Activated B cell treated with CpG ODN at 0.5 μM for 24 hours (primary cell): ENCODE results near the gene CPLX4. TPM values are rescaled to one million over a fixed set of nuclear protein-coding genes. Genes with fewer than 3 reads are reported as not detected.

Source experiments
- ATAC-seq: fragments of 200-7000 bp; cut with Tn5 transposase; one replicate; pipeline ENCODE4 v1.10.0; 2021; ENCODE audit warnings: low read depth, mild to moderate bottlenecking, moderate library complexity
- CTCF ChIA-PET: fragments of 350-600 bp; sonication (Branson Sonifier 250); formaldehyde crosslinking; loops from one replicate; lab custom pipeline; 2021; ENCODE audit warnings: antibody characterized with exemption; lab: Charles Lee
- POLR2A ChIA-PET: fragments of 350-600 bp; sonication (Branson Sonifier 250); formaldehyde crosslinking; loops from one replicate; lab custom pipeline; 2021; ENCODE audit warnings: antibody characterized with exemption; lab: Charles Lee
- DNase-seq: peaks from one replicate; pipeline ENCODE4 v3.0.0; 2022
- H3K27ac Mint-ChIP-seq: one replicate; pipeline ENCODE4 v1.8.0; 2020; ENCODE audit warnings: mixed read lengths
- H3K27me3 Mint-ChIP-seq: one replicate; pipeline ENCODE4 v1.8.0; 2021; ENCODE audit warnings: mixed read lengths
- H3K36me3 Mint-ChIP-seq: one replicate; pipeline ENCODE4 v1.8.0; 2021; ENCODE audit warnings: low read depth, mixed read lengths
- H3K4me1 Mint-ChIP-seq: one replicate; pipeline ENCODE4 v1.8.0; 2021; ENCODE audit warnings: mixed read lengths
- H3K4me3 Mint-ChIP-seq: one replicate; pipeline ENCODE4 v1.8.0; 2020; ENCODE audit warnings: mild to moderate bottlenecking, mixed read lengths
- H3K9me3 Mint-ChIP-seq: one replicate; pipeline ENCODE4 v1.8.0; 2020; ENCODE audit warnings: mixed read lengths
- intact Hi-C: fragments of 100-400 bp; cut with micrococcal nuclease; formaldehyde crosslinking; loops from one replicate; pipeline ENCODE4 v1.15.1; 2024
- total RNA-seq: library from RNA; stranded (reverse); gene quantifications from 2 replicates; pipeline ENCODE4 v1.2.3, GENCODE V29; 2022
- TF ChIP-seq, protein P1 (sequence below): fragments of 200-600 bp; IDR thresholded peaks from one replicate; pipeline ENCODE4 v1.8.0; 2022; ENCODE audit warnings: antibody characterized with exemption, mild to moderate bottlenecking

CPLX4 gene
- total RNA-seq, 1 donor from 2014 or later: not detected

DNA sequence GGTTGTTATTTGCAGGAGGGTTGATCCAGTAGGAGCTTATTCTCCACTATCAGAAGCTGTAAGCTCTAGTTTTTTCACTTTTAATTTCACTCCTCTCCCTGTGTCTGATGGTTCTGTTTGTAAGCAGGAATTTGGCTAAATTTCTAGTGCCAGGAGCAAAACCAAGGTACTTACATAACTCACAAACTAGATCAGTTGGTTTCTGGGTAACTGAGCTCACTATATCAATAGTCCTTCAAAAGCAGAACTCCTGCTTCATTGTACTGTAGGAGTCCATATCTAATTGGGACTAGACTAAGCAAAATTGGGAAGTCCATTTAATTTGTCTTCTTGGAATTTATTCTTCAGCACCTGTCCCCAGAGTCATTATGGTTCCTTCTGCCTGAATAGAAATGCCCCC lies 25.1 kb downstream of the CPLX4 start:
- H3K27me3 Mint-ChIP-seq: peaks cover 43% of the 10 kb centered on the region
- H3K27ac Mint-ChIP-seq: no peak overlapping the region
- intact Hi-C loops: no loop called here
- ChIA-PET POLR2A (no interaction called here), CTCF (no interaction called here)
- no peaks in the 10 kb centered on the region for H3K4me1 Mint-ChIP-seq
- H3K36me3 Mint-ChIP-seq: no peaks in the 10 kb centered on the region
- DNase-seq (no peak), ATAC-seq (no peak)
- no peak overlapping the region for H3K4me3 Mint-ChIP-seq
- TF ChIP-seq, protein P1, sequence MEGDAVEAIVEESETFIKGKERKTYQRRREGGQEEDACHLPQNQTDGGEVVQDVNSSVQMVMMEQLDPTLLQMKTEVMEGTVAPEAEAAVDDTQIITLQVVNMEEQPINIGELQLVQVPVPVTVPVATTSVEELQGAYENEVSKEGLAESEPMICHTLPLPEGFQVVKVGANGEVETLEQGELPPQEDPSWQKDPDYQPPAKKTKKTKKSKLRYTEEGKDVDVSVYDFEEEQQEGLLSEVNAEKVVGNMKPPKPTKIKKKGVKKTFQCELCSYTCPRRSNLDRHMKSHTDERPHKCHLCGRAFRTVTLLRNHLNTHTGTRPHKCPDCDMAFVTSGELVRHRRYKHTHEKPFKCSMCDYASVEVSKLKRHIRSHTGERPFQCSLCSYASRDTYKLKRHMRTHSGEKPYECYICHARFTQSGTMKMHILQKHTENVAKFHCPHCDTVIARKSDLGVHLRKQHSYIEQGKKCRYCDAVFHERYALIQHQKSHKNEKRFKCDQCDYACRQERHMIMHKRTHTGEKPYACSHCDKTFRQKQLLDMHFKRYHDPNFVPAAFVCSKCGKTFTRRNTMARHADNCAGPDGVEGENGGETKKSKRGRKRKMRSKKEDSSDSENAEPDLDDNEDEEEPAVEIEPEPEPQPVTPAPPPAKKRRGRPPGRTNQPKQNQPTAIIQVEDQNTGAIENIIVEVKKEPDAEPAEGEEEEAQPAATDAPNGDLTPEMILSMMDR: no peak
- H3K9me3 Mint-ChIP-seq: no peaks in the 10 kb centered on the region

DNA sequence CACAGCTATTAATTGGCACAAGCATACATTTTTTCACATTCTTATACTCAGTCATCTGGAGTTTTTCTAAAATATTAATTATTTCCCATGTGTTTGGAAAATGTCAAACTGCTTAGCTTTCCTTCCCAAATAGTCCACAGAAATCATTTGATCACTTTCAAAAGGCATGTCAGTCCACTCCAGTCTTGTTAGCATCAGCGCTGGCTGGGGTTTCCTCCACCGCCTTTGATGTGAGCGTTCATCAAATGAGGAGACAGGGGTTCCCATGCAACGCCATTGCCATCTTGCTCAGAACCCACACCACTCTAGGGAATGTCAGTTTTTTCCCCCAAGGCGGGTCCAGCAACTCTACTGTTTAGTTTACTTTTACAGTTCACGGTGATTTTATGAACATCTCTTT lies 32.1 kb downstream of the CPLX4 start:
- no peaks in the 10 kb centered on the region for H3K4me1 Mint-ChIP-seq
- ChIA-PET POLR2A (no interaction called here), CTCF (no interaction called here)
- H3K9me3 Mint-ChIP-seq: no peaks in the 10 kb centered on the region
- no peak for DNase-seq
- TF ChIP-seq, protein P1: no peak
- intact Hi-C loops: no loop called here
- no peak overlapping the region for H3K27ac Mint-ChIP-seq
- H3K4me3 Mint-ChIP-seq: no peak overlapping the region
- H3K36me3 Mint-ChIP-seq: no peaks in the 10 kb centered on the region
- ATAC-seq: no peak
- peaks cover 50% of the 10 kb centered on the region for H3K27me3 Mint-ChIP-seq

DNA sequence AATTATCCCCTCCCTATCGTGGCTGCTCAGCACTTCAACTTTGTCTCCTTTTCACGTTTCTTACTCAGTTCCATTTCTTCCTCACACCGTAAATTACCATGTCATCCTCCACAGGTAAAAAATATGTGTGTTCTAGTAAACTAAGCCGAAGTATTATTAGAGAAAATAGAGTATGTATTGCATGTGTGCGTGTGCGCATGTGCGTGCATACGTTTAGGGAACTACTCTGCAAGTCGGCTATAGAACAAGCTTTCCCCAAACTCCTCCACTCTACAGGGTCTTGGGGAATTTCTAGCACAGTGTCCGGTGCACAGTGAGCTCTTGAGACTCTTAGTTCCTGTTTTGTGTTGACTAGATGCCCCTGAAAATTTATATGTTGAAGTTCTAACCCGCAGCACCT lies 36.1 kb downstream of the CPLX4 start:
- TF ChIP-seq, protein P1: no peak
- CTCF ChIA-PET: no interaction called here
- H3K27me3 Mint-ChIP-seq: peaks cover 65% of the 10 kb centered on the region

DNA sequence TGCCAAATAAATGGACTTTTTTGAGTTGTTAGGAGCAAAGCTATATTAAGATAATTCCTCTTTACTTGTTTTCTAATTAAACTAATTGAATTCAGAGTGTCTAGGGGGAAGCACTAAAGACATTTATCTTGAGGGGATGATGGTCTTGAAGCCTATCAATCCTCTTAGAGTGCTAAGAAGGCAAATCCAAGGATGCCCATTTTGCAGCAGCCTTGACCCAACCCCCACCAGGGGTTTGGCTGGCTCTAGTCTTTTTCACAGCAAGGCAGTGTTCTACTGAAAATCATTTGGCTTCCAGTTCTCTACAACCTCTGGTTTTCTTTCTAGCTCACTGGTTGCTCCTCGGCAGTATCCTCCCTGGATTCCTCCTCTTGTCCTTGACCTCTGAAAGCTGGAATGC lies 38.7 kb downstream of the CPLX4 start:
- intact Hi-C loops: no loop called here
- TF ChIP-seq, protein P1: no peak
- no peaks in the 10 kb centered on the region for H3K4me1 Mint-ChIP-seq
- peaks cover 63% of the 10 kb centered on the region for H3K27me3 Mint-ChIP-seq
- no peaks in the 10 kb centered on the region for H3K9me3 Mint-ChIP-seq
- ATAC-seq (no peak), DNase-seq (no peak)
- ChIA-PET CTCF (no interaction called here), POLR2A (no interaction called here)
- H3K36me3 Mint-ChIP-seq: no peaks in the 10 kb centered on the region
- no peak overlapping the region for H3K4me3 Mint-ChIP-seq
- H3K27ac Mint-ChIP-seq: no peak overlapping the region

More for the DNA sequence above, 36.1 kb downstream of the CPLX4 start:
- POLR2A ChIA-PET: no interaction called here
- intact Hi-C loops: no loop called here
- H3K4me3 Mint-ChIP-seq: no peak overlapping the region
- no peak overlapping the region for H3K27ac Mint-ChIP-seq
- ATAC-seq: no peak
- H3K36me3 Mint-ChIP-seq: no peaks in the 10 kb centered on the region
- no peaks in the 10 kb centered on the region for H3K9me3 Mint-ChIP-seq
- no peak for DNase-seq
- no peaks in the 10 kb centered on the region for H3K4me1 Mint-ChIP-seq

DNA sequence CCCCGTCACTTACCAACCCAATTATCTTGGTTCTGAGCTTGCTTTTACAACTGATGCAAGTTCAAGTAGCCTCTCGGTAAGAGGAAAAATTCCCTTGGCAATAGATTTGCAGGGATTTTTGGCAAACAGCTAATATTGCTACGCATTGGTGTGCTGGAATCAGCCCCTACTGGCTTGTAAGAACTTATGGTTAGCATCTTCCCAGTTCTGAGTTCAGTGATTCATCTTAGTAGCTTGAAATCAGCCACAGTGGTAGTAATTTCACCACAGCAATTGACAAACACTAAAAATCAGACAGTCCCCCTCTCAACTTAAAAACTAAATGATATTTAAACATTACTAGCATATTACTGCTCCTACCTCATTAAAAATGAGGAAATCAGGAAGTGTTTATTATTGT lies 39.3 kb downstream of the CPLX4 start:
- TF ChIP-seq, protein P1: no peak
- CTCF ChIA-PET: no interaction called here
- POLR2A ChIA-PET: no interaction called here
- ATAC-seq (no peak), DNase-seq (no peak)
- peaks cover 64% of the 10 kb centered on the region for H3K27me3 Mint-ChIP-seq
- H3K4me1 Mint-ChIP-seq: no peaks in the 10 kb centered on the region
- intact Hi-C loops: no loop called here
- H3K4me3 Mint-ChIP-seq: no peak overlapping the region
- no peaks in the 10 kb centered on the region for H3K36me3 Mint-ChIP-seq
- no peaks in the 10 kb centered on the region for H3K9me3 Mint-ChIP-seq
- H3K27ac Mint-ChIP-seq: no peak overlapping the region
